HK-2 (cell line): Measurements from ENCODE around the gene GMDS.

Experiments used
- DNase-seq: peaks from one replicate; pipeline ENCODE4 v3.0.0-alpha.2; 2018; ENCODE audit not compliant: unreplicated experiment

The GMDS gene

GRCh38 chr6:1895721-1896120 is 349.7 kb downstream of the GMDS start:
- no peak for DNase-seq

GRCh38 chr6:1894954-1895353 is 350.5 kb downstream of the GMDS start:
- no peak for DNase-seq

DNA sequence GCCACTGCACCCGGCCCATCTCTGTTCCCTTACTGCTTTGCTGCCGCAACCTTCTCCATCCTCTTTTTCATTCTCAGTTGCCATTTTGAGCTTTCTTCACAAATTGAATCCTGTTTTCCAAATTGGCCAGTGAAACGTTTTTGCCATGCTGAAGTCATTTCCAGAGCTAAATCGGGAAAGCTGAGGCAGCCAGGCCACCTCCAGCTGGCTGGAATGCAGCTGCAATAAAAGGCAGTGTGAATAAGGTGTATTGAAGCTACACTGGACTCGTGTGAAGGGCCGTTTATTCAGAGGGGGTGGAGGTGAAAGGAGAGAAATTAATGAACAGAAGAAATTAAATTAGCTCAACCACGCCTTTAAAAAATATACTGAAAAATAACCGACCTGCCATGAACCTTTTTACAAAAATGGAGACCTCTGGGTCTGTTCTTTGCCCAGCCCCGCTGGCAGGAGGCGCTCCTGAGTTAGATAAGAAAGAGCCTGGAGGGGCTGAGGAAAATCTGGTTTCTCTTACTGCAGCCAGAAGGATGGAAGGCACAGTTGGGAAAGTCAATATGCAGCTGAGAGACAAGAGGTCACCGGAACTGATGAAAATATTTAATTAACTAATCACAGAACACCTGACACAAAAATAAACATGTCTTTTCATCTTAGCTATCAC is 351.8 kb downstream of the GMDS start:
- no peak for DNase-seq

GRCh38 chr6:1892716-1893115 is 352.7 kb downstream of the GMDS start:
- DNase-seq: no peak

DNA sequence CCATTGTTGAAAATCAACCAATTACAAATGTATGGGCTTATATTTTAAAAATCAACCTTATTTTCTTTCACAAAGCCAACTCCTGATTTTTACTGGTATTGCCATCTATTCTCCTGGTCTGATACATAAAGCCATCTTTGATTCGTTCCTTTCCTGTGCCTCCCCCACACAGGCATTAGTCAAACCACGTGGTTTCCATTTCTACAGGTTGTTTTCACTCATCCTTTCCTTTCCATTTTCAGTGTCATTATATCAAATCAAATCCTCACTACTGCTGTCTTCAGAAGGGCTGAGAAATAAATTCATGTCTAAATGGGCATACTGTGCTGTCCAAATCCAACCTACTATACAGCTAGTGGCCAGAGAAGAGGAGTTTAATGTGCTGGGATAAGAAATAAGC is 354.4 kb downstream of the GMDS start:
- no peak for DNase-seq

DNA sequence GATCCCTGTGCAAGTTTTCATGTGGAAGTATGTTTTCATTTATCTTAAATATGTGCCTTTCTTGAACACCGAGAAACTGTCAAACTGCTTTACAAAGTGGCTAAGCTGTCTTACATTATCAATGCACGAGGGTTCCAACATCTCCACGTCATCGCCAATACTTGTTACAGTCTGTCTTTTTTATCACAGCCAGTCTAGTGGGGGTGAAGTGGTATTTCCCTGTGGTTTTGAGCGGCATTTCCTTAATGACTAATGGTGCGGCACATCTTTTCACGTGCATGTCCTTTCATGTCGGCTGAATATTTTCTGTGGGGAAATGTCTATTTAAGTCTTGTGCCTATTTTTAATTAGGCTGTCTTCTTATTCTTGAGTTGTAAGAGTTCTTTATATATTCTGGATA is 355.3 kb downstream of the GMDS start:
- no peak for DNase-seq

DNA sequence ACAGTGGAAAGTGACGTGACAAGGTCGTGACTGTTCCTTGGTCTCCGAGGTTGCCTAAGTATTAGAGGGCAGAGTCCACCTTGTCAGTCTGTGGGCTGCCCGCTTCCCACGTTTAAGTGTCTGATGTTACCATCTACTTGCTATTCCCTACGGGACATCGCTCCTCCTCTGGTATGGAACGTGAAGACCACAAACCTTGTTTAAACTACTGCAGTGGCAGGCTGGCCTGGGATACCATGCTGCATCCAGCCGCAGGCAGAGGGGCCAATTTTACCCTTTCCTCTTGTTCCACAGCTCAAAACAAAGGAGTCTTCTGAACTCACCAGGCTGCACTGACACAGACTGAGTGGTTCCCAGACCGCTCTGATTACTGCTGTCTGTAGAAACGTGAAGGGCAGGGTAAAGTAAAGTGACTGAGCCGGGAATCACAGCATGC is 359.8 kb downstream of the GMDS start:
- no peak for DNase-seq

DNA sequence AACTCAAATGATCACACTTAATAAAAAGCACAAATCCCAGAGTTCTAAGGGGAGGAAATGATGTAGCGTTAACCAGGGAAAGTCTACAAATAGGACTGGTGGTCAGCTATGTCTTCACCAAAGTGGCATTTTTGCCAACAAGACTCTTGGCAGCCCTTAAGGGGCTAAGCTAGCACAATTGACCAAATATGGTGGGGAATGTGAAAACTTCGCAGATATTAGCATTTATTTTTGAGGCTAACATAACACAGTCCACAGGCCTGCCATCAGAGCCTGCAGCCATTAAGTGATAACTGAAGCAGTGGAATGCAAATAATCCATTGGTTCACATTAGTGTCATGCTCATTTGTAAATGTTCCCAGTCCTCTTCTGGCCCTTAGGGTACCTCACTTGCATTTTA is 361.1 kb downstream of the GMDS start:
- DNase-seq: no peak

DNA sequence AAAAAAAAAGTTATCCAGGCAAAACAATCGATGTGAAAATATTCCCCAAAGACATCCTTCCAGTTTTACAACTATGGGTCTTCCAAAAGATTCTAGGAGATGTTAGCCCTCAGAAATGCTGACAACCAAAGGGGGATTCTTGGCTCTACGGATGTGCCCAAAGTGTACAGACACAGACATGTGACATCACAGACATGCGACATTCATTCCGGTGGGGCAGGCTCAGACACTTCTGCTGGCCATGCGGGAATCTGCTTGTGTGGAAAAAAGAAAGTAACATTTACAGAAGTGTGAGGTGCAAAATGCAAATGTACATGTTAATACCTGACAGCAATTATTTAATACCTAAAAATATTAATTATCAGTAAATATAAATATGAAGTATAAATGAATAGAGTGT is 367.1 kb downstream of the GMDS start:
- DNase-seq: no peak

- no peak for DNase-seq
These were observed 371.6 kb downstream of the GMDS start for GRCh38 chr6:1873781-1874180.

GRCh38 chr6:1872649-1873131 is 372.7 kb downstream of the GMDS start:
- DNase-seq: no peak

GRCh38 chr6:1871724-1872315 is 373.6 kb downstream of the GMDS start:
- no peak for DNase-seq

DNA sequence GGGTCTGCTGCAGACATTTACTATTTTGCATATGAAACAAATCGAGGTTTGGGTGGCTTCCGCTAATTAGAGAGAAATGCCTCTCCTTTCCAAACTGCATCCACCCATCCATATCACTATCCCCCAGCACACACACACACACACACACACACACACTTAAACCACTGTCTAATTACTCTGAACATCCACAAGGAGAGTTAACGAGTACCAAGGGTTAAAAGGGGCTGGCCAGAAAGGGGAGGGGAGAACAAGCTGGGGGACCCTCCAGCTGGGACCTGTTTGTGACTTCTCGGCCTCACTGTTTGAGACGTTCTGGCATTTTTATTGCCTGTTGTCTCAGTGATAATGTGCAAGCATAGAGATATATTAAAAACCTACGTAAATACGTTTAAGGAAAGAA is 374.5 kb downstream of the GMDS start:
- no peak for DNase-seq

DNA sequence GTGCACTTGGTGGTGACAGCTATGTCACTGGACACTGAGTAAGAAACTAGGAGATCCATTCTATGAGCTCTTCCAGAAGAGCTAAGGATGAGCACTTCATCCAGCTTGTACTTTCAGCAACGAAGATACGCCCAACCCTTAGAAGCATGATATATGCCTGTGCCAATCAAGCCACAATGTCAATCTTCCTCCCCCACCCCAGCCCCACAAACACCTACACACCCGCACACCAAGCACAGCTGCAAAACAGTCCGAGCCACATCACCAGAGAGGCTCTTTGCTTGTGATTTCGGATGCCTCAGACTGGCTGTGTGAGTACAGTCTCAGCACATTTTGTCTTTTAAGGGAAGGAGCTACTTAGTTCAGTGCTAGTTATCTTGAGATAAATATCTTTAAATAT is 375.2 kb downstream of the GMDS start:
- DNase-seq: no peak

DNA sequence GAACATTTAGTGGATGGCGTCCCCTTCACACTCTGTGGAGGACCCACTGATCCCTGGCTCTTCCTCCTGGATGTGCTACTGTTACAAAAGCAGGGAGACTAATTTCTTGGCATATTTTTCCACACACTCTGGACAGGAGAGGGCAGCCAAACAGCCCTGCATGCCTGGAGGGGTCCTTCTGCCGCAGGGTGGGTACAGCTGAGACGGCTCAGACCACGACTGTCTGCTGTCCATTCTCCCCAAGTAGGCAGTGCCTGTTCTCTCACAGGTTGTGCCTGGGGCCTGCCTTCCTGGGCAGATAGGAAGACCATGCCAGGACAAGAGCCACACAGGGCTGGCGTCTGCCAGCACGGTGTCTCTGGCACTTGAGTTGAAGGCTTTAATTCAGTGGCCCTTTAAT is 375.6 kb downstream of the GMDS start:
- no peak for DNase-seq

GRCh38 chr6:1869308-1869707 is 376.1 kb downstream of the GMDS start:
- no peak for DNase-seq

DNA sequence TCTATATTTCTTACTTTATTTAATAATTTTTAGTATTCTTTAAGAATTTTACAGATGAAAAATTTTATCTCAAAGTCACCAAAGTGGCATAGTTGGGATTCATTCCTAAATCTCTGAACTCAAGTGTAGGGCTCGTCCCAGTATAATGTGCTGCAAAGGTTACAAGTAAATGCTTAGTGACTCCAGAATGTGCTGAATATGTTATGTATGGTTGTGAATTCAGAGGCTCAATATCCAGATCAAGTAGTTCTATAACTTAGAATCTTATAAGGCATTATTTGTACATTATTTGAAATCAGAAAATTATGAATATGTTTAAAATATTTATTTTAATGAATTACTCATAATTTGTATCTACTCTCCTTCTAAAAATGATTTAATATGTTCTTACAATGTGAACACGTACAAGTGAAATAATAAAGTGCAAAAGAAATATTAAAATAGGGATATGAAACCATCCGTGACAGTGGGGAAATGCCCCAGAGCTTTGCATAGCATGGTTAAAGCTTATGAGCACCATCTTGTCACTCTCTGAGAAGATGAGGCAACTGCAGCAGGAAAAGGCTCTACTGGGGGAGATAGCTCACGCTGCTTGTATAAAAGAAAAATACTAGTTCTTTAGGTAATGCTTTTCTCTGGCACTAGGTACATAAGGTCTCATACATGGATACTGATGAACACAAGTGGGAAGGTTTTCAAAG is 376.7 kb downstream of the GMDS start:
- no peak for DNase-seq

- DNase-seq: no peak
These were observed 378.2 kb downstream of the GMDS start for GRCh38 chr6:1867197-1867596.

DNA sequence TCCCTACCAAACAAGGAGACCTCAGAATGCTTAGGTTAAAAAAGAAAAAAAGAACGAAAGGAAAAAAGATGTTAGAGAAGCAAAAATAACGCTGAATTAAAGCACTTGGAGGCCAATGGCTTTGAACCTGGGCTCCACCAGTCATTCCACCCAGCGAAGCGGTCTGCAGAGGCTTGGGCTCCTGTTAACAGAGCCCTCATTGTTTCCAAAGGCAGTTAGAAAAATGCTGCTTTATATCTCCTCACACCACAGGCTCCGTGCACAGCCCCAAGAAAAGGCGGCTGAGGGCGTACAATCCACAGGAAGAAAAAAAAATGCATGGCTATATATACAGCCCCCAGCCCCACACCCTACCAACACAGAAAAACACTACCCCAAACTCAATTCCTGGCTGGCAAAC is 379.8 kb downstream of the GMDS start:
- no peak for DNase-seq

DNA sequence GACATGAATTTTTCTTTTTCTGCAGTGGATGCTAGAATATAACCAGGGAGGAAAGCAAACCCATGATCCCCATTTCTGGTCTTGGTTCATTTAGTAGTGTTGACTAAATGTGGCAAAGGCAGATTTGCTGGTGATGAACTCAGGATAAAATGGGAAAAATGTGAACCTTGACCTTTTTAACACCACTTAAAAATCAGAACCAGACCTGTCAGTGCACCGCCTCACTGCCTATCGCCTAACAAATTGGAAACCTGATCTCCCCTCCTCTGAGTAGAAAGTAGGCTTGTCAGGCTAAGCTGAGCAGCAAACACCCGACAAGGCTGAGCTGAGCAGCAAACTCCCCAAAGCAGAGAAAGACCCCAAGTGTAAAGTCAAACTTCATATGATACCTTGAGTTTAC is 380.9 kb downstream of the GMDS start:
- DNase-seq: no peak

- DNase-seq: no peak
These were observed 383.0 kb downstream of the GMDS start for GRCh38 chr6:1862411-1862810.

DNA sequence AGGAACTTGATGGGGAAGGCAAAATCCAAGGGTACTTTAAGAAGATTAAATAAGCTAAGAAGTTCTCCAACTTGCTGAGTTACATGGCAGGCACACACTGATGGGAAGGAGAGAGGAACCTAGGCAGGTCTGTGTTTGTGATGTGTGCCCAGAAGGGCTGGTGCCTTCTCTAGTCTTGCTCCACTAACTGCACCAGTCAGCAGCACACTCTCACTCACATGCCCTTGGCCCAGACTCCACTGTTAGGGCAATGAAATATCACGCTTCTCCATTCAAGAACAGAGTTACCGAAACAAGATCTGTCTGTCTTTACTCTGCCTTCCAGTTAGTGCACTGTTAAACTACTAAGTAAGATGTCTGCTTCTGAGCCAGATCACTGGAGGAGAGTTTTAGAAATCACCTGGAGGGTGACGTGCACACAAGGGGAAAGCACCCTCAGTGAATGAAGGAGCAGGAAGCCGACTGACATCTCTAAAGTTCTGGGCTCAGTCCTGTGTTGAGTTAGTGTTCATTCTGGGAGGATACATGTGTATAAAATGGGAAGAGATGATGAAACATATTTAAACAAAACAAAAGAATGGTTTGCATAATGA is 384.6 kb downstream of the GMDS start:
- no peak for DNase-seq

GRCh38 chr6:1858859-1859258 is 386.5 kb downstream of the GMDS start:
- no peak for DNase-seq
